GM19324 (cell line): ENCODE results near the gene SEMA3C.

Source experiments
- ATAC-seq: cut with Tn5 transposase; IDR thresholded peaks from one replicate; pipeline ENCODE4 v1.9.1; 2021; ENCODE audit warnings: mild to moderate bottlenecking, moderate library complexity; ENCODE audit not compliant: unreplicated experiment, low FRiP score

The SEMA3C gene

DNA sequence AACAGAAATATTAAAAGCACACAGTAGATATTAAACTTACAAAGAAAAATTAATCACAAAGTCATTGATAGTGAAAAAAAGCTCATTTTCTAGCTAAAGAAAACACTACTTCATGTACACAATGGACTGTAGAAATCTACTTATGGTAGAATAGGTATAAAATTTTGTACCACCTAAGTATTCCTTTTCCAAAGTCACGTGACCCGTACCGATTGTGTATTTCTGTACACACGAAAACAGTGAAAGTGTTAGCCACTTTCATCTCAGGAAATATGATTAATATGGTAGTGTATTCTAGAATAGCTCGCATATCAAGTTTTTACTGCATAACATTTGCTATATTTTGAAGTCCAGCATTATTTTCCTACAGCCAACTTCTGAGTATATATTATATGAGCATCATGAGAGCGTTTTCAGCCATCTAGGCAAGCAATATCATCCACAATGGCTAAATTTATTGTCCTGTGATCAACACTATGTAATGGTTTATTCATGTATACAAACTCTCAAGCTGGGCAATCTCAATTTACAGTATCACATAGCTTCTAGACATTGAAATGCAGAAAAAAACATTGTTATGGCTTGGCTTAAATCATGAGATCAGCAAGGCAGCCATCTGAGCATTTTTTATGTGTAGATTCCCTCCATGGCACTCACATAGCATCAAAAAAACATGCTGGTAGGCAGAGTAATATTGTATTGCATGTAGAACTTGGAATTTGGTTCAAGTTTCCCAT is 165.7 kb downstream of the SEMA3C start:
- ATAC-seq: no peak

DNA sequence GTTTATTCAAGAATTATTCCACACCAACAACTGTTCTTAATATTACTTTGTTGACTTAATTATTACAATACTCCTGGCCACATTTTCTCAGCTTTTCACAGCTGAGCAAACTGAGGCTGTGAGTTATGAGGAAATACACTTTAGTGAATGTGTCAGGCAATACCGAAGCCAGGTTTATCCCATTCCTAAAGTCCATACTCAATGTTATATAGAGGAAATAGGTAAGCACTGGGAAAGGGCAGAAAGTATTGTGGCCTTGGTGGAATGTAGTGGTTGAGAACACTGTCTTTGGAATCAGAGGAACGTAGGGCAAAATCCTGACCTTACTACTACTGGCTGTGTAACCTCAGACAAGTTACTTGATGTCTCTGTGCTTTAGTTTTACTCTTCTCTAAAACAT is 169.6 kb downstream of the SEMA3C start:
- ATAC-seq: no peak

DNA sequence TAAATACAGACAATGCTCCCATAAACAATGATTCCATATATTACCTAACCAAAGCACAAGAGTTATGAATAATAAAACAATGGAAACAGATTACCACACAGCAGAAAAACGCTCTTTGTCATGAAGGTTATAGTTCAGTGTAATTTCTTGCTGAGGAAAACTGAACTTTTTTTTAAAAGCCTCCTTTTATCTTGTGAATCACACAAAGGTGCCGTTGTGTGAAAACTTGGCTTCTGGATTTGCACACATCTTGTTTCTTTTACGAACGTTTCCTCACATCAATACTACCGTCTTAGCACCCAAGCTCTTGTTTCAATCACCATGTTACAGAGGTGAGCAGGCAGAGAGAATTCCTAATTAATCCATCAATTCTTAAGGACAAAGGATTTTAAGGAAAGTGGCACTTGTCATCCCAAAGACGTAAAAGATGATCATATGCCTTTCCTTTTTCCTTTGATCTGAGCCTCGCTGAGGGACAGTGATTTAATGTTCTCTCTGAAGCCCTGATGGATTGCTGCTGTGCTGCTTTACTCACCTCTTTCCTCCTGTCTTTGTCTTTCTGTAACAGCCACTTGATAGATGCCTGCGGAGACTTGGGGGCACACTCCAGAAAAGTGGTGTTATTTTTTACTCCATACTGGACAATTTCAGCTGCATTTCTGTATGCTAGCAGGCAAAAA is 170.3 kb downstream of the SEMA3C start:
- no peak for ATAC-seq

DNA sequence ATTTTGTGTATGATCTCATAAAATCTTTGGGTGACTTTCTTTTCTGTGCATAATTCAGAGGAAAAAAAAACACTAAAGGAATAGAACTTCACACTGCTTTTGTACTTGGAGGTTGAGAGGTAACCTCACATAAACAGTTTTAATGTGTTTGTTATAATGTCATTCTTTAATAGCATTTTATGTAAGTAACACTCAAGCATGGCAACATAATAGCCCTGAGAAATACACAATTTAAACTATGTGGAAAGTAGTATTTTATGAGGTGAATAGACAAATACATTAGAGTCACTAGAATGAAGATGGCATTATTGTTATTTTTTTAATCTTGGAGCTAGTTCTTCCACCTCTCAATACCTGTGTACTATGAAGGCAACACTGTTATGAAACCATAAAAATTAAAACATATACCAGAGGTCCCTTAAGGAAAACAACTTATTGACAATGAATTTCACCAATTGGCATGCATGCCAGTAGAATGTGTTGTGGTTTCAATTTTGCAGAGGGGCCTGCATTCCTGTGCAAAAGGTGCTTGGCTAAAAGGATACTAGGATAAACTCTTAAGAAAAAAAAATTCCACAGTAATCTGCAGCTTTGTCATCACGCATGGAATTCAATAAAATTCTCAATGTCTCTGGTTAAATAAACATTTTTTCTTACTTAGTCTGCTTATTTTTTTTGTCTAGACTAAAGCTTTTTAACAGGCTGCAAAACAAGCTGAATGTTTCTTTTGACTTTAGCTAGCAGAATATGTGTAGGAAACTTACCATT is 177.9 kb downstream of the SEMA3C start:
- no peak for ATAC-seq

GRCh38 chr7:80736371-80737125 is 182.3 kb downstream of the SEMA3C start:
- ATAC-seq: no peak

- no peak for ATAC-seq
Measured at GRCh38 chr7:80735330-80735729, 183.5 kb downstream of the SEMA3C start.

DNA sequence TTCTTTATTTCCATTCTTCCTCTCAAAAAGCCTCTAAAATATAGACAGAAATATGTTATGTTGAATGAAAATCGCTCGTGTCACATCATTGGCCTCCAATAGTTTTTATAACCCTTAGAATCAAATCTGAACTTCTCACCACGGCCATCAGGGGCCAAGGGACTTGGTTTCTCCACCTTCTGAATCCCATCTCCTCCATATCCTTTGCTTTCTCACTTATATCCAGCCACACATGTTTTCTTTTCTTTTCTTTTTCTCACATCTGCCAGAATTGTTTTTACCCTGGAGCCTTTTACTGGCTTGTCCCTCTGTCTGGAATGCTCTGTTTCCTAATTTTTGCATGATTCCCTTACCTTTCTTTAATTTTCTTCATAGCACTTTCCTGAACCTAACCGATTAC is 184.8 kb downstream of the SEMA3C start:
- no peak for ATAC-seq

DNA sequence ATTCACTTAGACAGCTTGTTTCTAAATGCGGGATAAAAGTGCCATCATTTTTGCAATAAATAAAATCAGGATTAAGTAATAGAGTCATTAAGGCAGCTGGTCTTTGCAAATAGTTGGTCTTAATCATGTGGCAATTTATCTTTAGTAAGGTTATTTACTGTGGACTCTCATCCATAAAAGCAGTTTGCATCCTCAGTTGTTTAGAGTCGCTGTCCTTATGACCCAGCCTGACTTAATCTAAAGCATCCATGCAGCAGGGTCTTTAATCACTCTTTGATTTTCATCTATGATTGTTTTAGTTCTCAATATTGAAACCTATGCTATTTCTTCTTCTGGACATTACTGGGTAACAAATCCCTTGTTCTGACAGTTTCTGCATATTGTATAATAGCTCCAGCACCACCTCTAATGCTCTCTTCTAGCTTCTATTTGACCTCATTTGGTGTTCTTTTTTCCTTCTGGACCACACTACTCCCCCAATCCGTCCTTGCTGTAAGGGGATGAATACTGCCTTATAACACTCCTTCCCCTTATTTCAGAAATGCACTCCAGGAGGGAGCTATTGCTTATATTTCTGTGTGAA is 185.4 kb downstream of the SEMA3C start:
- no peak for ATAC-seq

DNA sequence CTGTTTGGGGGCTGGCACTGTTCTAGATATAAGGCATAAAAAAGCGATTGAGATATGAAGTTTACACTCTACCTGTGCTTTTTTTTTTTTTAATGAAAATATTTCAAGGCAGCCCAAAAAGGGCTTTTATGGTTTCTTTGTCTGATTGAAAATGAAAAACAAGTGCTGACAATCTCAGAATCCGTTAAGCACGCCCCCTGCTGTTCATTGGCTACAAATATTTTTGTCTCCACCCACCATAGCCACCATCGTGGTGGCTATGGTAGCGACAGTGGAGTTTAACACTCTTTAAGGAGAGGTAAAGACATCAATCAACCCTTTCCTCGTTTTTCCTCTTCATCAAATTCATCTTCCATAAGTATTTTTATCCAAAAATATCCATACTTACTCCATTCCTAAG is 186.2 kb downstream of the SEMA3C start:
- ATAC-seq: no peak

GRCh38 chr7:80731281-80731680 is 187.6 kb downstream of the SEMA3C start:
- ATAC-seq: no peak

- ATAC-seq: no peak
Measured at GRCh38 chr7:80729591-80730320, 189.1 kb downstream of the SEMA3C start.

GRCh38 chr7:80726666-80727065 is 192.2 kb downstream of the SEMA3C start:
- no peak for ATAC-seq

DNA sequence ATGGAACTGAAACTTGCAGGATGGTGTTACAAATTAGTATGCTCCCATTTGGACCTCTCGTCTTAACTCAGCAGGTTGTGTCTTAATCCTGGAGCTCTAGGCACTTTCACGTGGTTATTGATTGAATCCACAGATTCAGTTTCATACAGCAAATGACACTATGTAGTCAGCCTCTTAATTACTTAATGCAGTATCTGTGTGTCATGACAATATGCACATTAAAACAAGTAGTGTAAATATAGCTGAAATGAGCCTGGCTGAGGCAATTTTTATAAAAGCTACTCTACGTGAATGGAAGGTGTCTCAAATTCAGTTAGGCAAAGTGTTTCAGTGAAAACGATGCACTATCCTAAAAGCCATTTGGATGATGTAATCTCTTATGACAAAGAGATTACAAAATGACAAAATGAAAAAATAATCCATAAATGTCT is 193.7 kb downstream of the SEMA3C start:
- ATAC-seq: no peak

DNA sequence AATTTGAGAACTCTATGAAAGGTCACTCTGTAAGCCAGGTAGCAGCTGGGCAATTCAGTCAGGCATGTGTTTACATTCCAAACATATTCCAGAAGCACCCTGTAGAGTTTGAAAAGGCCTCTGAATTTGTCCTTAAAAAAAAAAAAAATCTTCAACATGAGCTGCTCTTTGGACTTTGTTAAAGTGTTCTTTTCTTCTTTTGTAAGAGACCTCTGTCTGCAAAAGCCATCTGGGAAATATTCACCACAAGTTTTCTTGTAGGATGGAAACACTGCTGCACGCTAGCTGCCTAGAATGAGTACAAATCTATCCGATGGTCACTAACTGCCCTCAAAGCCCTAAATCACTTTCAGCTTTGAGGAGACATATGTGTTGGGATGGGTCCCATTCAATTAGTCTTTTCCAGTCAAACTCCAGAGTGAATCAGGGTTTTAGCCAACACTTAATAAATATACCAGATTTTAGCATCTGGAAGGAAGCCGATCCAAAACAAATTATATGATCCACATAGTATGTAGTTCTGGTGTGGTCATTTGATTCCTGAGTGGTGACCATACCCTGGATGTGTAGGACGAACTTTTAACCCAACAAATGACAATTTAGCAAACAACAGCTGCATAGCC is 194.5 kb downstream of the SEMA3C start:
- ATAC-seq: no peak

DNA sequence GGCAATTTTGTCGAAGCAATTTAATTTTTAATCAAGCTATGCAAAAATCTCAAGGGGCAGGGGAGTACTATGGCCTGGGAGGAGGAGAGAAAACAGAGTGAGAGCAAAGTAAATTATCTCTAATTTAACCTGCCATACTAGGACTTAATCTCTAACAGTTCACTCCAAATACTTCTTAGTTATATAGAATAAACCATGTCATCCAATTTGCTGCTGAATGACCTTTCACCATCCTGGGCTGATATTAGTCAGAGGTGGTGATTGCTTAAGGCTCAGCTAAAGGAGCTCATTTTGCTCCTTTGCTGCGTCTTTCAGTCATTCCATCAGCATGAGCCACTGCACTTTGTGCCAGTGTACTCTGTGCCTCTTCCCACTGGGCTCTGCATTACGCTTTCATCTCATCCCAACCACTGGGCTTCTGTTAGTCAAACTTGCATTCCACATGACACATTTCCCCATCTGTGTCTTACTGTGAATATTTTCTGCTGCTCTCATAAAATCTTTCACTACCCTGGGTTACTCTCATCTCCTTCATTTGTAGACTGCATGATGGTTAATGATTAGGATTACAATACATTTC is 196.1 kb downstream of the SEMA3C start:
- ATAC-seq: no peak

DNA sequence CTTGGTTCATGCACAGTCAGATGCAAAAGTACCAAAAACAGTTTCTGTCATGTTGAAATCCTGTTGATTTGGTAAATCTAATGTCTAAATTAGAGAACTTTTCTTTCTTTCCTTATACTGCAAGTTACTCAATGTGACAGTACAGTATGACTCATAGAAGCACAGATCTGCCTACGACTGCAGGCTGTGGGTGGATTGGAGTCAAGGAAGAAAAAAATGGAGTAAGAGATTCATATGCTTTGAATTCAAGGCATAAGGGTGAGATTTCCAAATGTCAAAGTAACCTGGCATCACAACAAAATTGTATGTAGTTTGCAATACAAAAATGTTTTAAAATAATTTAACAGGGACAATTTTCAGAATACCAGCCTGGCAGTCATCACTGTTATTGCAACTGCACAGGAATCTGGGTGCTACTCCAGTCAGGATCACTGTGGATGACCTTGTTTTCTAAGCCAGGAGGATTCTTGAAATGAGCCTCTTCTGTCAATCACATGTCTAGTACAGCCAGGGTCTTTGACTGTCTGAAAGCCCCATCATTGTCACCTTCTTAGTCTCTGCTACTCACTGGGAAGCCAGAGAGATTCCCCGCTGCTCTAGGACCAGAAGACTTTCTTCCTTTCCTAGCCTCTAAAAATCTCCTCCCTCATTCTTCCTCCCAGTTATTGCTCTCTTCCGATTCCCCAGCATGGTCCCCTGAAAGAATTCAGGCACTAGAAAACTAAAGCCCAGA is 196.8 kb downstream of the SEMA3C start:
- ATAC-seq: no peak

- ATAC-seq: no peak
Measured at GRCh38 chr7:80720146-80720545, 198.7 kb downstream of the SEMA3C start.

DNA sequence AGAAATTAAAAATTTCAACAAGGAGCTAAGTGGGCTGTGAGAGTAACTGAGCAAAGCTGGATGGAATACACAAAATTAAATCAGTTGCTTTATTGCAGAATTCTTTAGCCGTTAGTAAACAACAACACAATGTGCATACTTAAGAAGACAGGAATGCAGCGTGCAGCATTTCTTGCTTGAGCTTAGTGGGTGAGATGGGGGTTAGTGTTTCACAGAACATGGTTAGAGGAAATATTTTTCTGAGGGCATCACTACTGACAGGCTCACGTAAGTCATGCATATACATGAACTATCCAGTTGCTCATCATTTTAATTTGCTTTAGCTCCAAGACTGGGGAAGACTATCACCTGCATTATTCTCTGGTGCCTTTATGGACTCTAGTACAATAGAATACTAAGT is 199.6 kb downstream of the SEMA3C start:
- ATAC-seq: no peak
